Cardiac fibroblast (primary cell): ENCODE results near the gene EDAR.

ENCODE experiments used
- DNase-seq, 2 donors: peaks; one replicate each; pipeline versions ENCODE4 v3.0.0 to v3.0.0-alpha.2; 2010; ENCODE audit warnings: low read depth in 2 of 2
- H3K4me3 ChIP-seq, 2 donors: replicated peaks in 1 of 2; 1 replicate in 1 of 2; 2 replicates in 1 of 2; pipeline ENCODE4 v1.5.1; 2011; ENCODE audit warnings: low read depth in 2 of 2, low read length in 2 of 2, mild to moderate bottlenecking in 2 of 2, moderate library complexity in 1 of 2
- TF ChIP-seq, protein P1 (sequence below): IDR thresholded peaks from one replicate; pipeline ENCODE4 v1.5.1; 2011; ENCODE audit warnings: low read depth, mild to moderate bottlenecking, low read length, inconsistent platforms

EDAR gene

DNA sequence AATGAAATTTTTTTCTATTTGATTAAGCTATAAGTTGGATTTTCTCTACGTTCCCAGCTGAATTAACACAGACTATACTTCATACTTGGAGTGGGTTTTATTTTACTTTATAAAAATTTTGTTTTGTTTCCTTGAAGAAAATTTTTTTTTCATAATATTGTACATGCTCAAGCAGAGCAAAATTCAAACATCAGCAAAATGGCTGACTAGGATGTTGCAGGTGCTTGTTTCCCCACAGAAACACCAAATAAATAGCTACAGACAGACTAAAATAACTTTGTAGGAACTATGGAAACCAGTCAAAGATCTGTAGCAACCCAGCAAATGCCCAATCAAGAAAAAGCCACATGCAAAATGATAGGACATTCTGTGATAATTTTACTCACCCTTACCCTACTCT, 120.1 kb downstream of the EDAR start:
- no peak overlapping the region for H3K4me3 ChIP-seq
- TF ChIP-seq, protein P1, sequence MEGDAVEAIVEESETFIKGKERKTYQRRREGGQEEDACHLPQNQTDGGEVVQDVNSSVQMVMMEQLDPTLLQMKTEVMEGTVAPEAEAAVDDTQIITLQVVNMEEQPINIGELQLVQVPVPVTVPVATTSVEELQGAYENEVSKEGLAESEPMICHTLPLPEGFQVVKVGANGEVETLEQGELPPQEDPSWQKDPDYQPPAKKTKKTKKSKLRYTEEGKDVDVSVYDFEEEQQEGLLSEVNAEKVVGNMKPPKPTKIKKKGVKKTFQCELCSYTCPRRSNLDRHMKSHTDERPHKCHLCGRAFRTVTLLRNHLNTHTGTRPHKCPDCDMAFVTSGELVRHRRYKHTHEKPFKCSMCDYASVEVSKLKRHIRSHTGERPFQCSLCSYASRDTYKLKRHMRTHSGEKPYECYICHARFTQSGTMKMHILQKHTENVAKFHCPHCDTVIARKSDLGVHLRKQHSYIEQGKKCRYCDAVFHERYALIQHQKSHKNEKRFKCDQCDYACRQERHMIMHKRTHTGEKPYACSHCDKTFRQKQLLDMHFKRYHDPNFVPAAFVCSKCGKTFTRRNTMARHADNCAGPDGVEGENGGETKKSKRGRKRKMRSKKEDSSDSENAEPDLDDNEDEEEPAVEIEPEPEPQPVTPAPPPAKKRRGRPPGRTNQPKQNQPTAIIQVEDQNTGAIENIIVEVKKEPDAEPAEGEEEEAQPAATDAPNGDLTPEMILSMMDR: no peak
- no peak for DNase-seq

DNA sequence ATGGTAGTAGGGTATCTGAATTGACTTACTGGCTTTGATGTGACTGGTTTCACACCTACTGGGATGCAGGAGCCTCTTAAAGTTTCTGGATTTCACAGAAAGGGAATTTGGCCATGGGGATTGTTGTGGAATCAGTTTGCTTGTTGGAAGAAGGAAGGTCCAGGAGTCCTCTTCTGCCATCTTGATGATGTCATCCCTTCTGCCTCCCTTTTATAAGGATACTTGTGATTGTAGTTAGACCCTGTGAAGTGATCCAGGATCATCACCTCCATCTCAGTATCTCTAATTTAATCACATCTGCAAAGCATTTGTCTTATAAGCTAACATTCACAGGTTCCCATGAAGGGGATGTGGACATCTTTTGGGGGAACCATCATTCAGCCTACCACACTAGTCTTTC, 123.0 kb downstream of the EDAR start:
- H3K4me3 ChIP-seq: no peak overlapping the region
- TF ChIP-seq, protein P1: no peak

DNA sequence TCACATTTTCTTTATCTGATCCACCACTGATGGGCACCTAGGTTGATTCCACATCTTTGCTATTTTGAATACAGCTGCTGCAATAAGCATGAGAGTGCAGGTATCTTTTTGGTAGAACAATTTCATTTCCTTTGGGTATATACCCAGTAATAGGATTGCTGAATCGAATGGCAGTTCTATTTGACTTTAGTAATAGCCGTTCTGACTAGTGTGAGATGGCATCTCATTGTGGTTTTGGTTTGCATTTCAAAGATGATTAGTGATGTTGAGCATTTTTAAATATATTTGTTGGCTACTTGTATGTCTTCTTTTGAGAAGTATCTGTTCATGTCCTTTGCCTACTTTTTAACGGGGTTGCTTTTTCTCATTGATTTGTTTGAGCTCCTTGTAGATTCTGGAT, 130.1 kb downstream of the EDAR start:
- no peak overlapping the region for H3K4me3 ChIP-seq
- peak; percentile 2 to 43 for DNase-seq
- TF ChIP-seq, protein P1: no peak

More for the DNA sequence above, 123.0 kb downstream of the EDAR start:
- DNase-seq: no peak

DNA sequence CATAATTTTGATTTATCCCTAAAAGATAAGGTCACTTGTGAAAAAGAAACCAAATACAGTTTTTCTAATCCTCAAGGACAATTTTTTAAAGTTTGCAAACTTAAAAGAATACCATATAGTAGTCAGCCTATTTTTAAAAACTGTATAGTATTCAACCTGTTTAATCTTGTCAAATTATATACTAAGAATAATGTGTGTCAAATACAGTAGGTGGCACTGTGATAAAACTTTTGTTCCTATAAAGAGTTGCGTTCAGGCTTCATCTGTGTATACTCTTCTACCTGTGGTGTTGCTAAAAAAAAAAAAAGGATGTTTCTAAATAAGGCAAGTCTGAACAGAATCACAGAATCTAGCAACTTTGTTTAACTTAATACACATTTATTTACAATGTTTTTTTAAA, 133.8 kb downstream of the EDAR start:
- H3K4me3 ChIP-seq: no peak overlapping the region
- TF ChIP-seq, protein P1: no peak
- DNase-seq: peak; percentile 11 to 26

DNA sequence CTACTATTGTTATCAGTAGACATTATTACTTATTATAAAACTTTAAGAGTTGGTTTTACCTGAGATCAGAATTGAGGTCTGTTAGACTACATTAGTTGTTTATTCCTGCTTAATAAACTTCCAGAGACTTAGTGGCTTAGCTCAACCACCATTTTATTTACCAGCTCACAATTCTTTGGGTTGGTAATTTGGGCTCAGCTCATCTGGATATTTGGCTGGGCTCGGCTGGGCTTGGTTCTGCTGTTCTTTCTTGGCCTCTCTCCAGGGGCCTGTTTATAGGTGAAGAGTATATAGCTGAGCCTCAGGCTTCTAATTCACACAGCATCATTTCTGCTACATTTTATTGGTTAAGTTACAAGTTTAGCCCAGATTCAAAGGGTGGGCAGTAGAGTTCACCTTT, 134.5 kb downstream of the EDAR start:
- H3K4me3 ChIP-seq: no peak overlapping the region
- no peak for DNase-seq
- TF ChIP-seq, protein P1: no peak

DNA sequence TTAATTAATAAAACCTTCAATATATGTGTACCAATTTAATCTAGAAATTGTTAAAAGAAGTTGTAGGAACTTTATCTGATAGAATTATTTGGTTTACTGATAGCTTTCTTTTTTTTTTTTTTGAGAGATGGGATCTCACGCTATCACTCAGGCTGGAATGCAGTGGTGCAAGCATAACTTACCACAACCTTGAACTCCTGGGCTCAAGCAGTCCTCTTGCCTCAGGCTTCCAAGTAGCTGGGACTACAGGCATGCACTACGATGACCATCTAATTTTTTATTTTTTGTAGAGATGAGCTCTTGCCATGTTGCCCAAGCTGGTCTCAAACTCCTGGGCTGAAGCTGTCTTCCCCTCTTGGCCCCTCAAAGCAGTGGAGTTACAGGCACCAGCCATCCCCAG, 135.6 kb downstream of the EDAR start:
- DNase-seq: peak in 1 of 2 donors; percentile 2
- TF ChIP-seq, protein P1: no peak
- no peak overlapping the region for H3K4me3 ChIP-seq

DNA sequence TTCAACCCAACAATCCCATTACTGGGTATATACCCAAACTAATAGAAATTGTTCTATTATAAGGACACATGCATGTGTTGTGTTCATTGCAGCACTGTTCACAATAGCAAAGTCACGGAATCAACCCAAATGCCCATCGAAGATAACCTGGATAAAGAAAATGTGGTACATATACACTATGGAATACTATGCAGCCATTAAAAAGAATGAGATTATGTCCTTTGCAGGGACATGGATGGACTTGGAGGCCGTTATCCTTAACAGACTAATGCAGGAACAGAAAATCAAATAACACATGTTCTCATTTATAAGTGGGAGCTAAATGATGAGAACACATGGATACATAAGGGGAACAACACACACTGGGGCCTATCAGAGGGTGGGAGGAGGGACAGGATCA, 136.6 kb downstream of the EDAR start:
- DNase-seq: no peak
- TF ChIP-seq, protein P1: no peak
- no peak overlapping the region for H3K4me3 ChIP-seq
